ENCODE data around the gene PAQR8. TPM values are rescaled to one million over a fixed set of nuclear protein-coding genes. Genes with fewer than 3 reads are reported as not detected.

The PAQR8 gene, protein sequence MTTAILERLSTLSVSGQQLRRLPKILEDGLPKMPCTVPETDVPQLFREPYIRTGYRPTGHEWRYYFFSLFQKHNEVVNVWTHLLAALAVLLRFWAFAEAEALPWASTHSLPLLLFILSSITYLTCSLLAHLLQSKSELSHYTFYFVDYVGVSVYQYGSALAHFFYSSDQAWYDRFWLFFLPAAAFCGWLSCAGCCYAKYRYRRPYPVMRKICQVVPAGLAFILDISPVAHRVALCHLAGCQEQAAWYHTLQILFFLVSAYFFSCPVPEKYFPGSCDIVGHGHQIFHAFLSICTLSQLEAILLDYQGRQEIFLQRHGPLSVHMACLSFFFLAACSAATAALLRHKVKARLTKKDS
- 24.3 TPM for total RNA-seq

GRCh38 chr6:52361945-52362442 lies at the start of gene PAQR8:
Gene PAQR8, plus strand, starts transcription at chr6:52362151. Its CDS starts 41,063 bp downstream, at chr6:52403214.
- DNase-seq (ENCODE audit: low spot score) (peak; percentile 87), ATAC-seq (peak; percentile 91)
- intact Hi-C loops (cut with DNase I): no loop called here

GRCh38 chr6:52312461-52312860 lies 49.5 kb upstream of the PAQR8 start:
- ATAC-seq (no peak), DNase-seq (ENCODE audit: low spot score) (no peak)
- intact Hi-C loops (cut with DNase I): no loop called here

DNA sequence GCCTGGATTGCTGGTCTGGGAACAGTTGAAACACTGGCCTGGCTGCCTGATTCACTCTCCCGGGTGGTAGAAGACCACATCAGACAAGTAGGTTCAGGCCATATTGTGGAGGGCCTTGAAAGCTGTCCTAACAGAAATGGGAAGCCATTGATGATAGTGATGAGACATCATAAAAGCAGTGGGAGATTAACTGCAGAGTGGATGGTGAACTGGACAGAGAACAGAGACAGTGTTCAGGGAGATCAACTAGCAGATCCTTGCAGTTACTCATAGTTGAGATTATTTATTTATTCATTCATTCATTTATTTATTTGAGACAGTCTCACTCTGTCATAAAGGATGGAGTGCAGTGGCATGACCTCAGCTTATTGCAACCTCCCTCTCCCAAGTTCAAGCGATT lies 47.2 kb upstream of the PAQR8 start:
- intact Hi-C loops (cut with DNase I): no loop called here
- no peak for ATAC-seq
- DNase-seq (ENCODE audit: low spot score): no peak

DNA sequence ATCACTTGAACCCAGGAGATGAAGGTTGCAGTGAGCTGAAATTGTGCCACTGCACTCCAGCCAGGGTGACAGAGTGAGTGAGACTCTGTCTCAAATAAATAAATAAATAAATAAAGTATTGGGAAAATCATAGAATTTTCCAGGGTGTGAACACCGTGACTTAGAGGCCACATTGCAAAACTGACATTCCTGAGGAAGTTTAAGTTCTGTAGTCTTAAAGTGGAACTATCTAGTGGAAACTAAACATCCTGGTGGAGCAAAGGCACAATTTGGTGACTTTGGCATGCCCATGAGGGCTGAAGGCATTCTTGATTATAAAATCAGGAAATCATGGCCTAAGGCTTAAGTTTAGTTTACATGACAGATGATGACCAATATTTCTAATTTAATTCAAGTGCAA lies 44.7 kb upstream of the PAQR8 start:
- DNase-seq (ENCODE audit: low spot score): no peak
- ATAC-seq: no peak
- intact Hi-C loops (cut with DNase I): no loop called here

DNA sequence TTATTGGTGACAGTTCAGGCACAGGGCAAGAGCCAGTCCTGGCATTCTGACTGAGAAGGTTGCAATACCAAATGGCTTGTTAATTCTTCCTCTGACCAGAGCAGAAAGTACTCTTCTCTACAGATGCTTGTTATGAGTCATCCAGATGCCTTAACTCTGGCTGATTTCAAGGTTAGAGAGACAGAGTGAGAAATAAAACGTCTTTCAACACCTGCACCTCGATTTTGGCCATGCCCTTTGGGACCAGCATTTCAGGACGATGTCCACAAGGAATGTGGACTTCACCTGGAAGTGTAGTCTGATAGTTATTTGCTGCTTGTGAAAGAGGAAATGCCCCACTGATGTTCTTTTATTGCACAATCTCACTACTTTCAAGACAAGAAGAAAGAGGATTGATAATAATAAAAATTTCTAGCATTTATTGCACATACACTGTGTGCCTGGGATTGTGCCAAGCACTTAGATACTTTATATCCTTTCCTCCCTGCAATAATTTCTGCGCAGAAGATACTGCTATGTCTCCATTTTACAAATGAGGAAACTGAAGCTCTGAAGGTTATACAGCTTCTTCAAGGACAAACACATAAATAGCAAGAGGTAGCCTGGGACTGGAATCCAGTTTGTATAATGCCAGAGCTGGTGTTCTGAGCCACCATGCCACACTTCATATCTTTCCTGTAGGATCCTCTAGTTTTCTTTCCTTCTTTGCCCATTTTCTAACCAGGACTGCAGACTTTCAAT lies 43.9 kb upstream of the PAQR8 start:
- ATAC-seq: peak; percentile 61
- intact Hi-C loops (cut with DNase I): no loop called here
- no peak for DNase-seq (ENCODE audit: low spot score)

GRCh38 chr6:52324189-52324588 lies 37.8 kb upstream of the PAQR8 start:
- no peak for DNase-seq (ENCODE audit: low spot score)
- no peak for ATAC-seq
- intact Hi-C loops (cut with DNase I): no loop called here

DNA sequence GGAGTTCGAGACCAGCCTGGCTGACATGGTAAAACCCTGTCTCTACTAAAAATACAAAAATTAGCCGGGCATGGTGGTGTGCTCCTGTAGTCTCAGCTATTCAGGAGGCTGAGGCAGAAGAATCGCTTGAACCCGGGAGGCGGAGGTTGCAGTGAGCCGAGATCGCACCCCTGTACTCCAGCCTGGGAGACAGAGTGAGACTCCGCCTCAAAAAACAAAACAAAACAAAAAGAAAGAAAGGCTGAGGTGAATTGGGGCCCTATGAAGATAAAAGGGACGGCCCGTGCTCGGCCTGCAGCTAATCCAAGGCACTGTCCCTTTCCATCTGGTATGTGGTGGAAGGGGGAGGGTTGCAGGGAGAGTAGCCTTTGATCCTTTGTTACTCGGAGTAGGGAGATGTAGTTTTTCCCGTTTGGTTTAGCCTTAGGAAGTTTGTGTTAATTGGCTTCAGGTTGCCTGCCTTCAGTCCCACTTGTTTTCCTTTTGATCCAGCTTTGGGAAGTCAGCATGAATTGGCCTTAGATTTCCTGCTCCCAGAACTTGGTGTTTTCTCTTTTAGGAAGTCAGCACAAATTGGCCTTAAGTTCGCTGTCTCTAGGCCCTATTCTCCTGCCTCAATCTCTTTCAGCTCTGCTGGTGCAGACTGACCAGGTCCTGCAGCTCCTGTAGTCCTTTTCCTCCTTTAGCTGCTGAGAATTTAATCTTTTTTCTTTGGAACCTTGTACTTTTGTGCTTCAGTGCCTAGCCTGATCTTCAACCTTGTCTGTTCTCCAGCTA lies 36.1 kb upstream of the PAQR8 start:
- peak; percentile 78 for ATAC-seq
- intact Hi-C loops (cut with DNase I): no loop called here

DNA sequence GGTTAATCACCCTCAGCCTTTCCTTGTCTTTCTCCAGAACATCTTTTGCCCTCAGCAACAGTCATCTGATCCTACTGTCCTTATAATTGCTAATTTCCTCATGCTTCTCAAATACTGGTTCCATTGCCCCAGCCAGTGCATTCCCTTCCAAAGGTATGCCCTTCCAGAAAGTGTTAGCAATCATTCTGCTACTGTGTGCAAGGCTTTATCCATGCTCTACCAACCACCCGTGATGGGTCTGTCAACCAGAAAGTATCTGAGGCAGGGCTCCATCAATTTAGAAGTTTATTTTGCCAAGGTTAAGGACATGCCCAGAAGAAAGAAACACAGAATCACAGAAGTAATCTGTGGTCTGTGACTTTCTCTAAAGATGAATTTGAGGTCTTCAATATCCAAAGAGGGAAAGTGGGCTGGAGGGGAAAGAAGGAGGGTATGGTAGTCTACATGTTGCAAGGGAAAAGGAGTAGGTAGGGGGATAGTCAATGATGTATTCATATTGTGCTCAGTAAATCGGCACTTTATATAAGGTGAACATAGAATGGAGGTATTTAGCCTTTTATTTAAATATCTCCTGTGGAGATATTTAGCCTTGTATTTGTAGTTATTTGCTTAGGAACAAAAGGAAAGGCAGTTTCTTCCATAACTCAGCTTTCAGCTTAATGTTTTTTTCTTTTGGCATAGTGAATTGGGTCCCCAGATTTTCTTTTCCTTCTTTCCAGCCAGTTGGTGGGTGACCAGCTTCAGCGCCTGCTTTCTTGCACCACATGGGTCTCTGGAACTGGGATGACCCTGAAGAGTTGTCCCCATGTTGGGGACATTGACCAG lies 35.2 kb upstream of the PAQR8 start:
- intact Hi-C loops (cut with DNase I): no loop called here
- DNase-seq (ENCODE audit: low spot score) (no peak), ATAC-seq (no peak)

More for the DNA sequence above, 36.1 kb upstream of the PAQR8 start:
- no peak for DNase-seq (ENCODE audit: low spot score)

DNA sequence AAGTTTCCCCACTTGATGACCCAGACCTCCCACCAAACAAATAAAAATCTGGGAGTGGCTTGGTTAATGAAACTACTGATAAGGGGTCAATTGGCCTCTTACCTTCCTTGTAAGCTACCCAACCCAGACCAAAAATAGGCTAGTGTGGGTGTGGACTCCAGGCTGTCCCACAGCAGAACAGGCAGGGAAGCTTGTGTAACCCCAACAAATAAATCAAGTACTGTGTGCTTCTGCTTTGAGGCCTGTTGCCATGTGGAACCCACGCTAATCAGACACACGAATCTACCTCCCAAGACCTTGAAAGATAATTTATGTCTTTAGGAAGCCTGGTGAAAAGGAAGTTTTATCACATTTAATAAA lies 33.7 kb upstream of the PAQR8 start:
- intact Hi-C loops (cut with DNase I): no loop called here
- DNase-seq (ENCODE audit: low spot score): no peak
- no peak for ATAC-seq

DNA sequence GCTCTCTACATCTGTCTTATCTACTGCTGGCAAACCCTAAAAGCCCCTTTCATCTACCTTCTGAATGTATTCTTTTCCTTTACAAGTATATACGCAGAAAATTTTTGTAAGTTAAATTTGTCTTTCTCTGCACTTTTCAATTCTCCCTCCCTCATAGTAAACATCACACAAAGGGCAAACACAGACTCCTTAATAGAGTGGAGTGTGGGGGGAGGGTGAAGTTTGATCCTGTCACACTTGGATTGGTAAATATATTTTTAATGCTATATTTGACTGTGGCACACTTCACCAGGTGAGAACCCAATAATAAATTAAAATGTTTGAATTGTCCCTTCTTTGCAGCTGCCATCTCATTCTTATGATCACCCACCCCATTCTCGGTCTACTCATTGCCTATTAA lies 33.2 kb upstream of the PAQR8 start:
- intact Hi-C loops (cut with DNase I): no loop called here
- no peak for DNase-seq (ENCODE audit: low spot score)
- no peak for ATAC-seq

GRCh38 chr6:52330470-52330869 lies 31.5 kb upstream of the PAQR8 start:
- DNase-seq (ENCODE audit: low spot score) (no peak), ATAC-seq (no peak)
- intact Hi-C loops (cut with DNase I): no loop called here

- intact Hi-C loops (cut with DNase I): no loop called here
- no peak for ATAC-seq
- DNase-seq (ENCODE audit: low spot score): no peak
Observed at GRCh38 chr6:52331793-52332457, 30.0 kb upstream of the PAQR8 start.

DNA sequence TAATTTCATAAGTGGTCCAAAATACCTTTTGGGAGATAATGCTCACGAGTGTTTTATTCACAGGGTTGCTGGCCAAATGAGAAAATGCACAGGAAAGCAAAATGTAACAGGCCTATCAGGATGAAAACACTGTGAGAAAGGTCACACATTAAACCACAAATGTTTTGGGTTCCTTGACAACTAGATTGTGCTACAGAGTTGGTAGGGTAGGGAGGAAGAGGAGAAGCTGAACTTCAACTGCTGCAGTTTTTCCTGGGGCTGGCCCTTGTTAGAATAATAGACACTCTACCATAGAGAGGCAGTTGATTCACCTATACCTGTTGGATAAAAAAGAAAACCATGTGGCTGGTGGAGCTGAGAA lies 28.1 kb upstream of the PAQR8 start:
- DNase-seq (ENCODE audit: low spot score): no peak
- intact Hi-C loops (cut with DNase I): no loop called here
- no peak for ATAC-seq

DNA sequence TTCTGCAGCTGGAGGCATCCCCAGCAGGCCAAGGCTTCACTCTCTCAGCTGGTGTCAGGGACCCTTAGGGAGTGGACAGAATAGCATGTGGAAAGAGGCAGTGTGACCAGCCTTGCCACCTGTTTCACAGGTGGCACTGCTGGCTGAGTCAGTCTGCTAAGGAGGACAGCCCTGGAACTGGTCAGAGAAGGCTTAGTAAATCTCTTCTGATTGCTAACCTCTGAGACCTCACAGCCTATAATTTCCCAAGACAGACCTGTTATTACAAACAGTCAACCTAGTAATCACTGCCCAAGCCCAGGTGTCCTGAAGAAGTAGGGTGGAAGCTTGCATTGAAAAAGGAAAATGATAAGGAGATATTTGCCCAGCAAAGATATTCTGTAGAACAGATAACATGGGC lies 26.4 kb upstream of the PAQR8 start:
- no peak for ATAC-seq
- intact Hi-C loops (cut with DNase I): no loop called here
- no peak for DNase-seq (ENCODE audit: low spot score)

GRCh38 chr6:52336919-52337561 lies 24.9 kb upstream of the PAQR8 start:
- no peak for DNase-seq (ENCODE audit: low spot score)
- intact Hi-C loops (cut with DNase I): no loop called here
- no peak for ATAC-seq

- no peak for ATAC-seq
- DNase-seq (ENCODE audit: low spot score): no peak
- intact Hi-C loops (cut with DNase I): no loop called here
Observed at GRCh38 chr6:52337633-52338290, 24.2 kb upstream of the PAQR8 start.

DNA sequence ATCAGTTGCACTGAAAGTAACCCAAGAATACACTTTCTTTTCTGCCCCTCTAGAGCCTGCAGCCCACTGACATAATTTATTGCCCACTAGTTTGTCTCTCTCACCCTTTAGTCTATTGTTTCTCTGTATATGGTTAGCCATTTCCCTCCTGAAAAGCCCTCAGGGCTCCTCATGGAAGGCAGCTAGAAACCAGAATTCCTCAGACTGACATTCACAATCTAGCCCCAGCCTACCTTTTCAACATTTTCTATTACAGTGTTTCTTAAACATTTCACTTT lies 21.4 kb upstream of the PAQR8 start:
- DNase-seq (ENCODE audit: low spot score): no peak
- intact Hi-C loops (cut with DNase I): no loop called here

More for the DNA sequence above, 21.4 kb upstream of the PAQR8 start:
- ATAC-seq: no peak
